Upper lobe of right lung (tissue), 1 donor: ENCODE results near the gene TSPAN15. TPM values are rescaled to one million over a fixed set of nuclear protein-coding genes. Genes with fewer than 3 reads are reported as not detected.

Experiments used
- ATAC-seq: fragments of 200-7000 bp; cut with Tn5 transposase; one replicate; pipeline ENCODE4 v1.9.1; 2020; ENCODE audit warnings: mild to moderate bottlenecking, moderate library complexity
- DNase-seq: peaks from one replicate; pipeline ENCODE4 v3.0.0-alpha.2; 2020
- H3K27ac ChIP-seq: fragments of 200-600 bp; one replicate; pipeline ENCODE4 v1.8.0; 2022
- H3K27me3 ChIP-seq: fragments of 200-600 bp; one replicate; pipeline ENCODE4 v1.8.0; 2022; ENCODE audit warnings: mild to moderate bottlenecking
- H3K36me3 ChIP-seq: fragments of 200-600 bp; one replicate; pipeline ENCODE4 v1.8.0; 2022
- H3K4me1 ChIP-seq: fragments of 200-600 bp; one replicate; pipeline ENCODE4 v1.8.0; 2022
- H3K4me3 ChIP-seq: fragments of 200-600 bp; one replicate; pipeline ENCODE4 v1.8.0; 2022; ENCODE audit warnings: mild to moderate bottlenecking
- H3K9me3 ChIP-seq: fragments of 200-600 bp; one replicate; pipeline ENCODE4 v1.8.0; 2022
- intact Hi-C: fragments of 100-400 bp; cut with DNase I; formaldehyde crosslinking; loops from one replicate; pipeline ENCODE4 v1.11.0; 2022
- total RNA-seq: library from RNA; stranded (reverse); fragmentation: NEBNext Ultra II Directional; extraction: Animal tissue kit (Norgen Biotek cat#: 25700); gene quantifications from one replicate; pipeline ENCODE4 v1.2.1, GENCODE V29; 2021
- TF ChIP-seq, protein P1 (sequence below): fragments of 200-600 bp; IDR thresholded peaks from one replicate; pipeline ENCODE4 v1.8.0; 2022; ENCODE audit warnings: antibody characterized with exemption
- donor health status: DM: no; HTN: yes; CAD: no; lungs with severe emphysema.

TSPAN15 gene
- total RNA-seq, 1 donor from 2014 or later = 47.3 TPM

DNA sequence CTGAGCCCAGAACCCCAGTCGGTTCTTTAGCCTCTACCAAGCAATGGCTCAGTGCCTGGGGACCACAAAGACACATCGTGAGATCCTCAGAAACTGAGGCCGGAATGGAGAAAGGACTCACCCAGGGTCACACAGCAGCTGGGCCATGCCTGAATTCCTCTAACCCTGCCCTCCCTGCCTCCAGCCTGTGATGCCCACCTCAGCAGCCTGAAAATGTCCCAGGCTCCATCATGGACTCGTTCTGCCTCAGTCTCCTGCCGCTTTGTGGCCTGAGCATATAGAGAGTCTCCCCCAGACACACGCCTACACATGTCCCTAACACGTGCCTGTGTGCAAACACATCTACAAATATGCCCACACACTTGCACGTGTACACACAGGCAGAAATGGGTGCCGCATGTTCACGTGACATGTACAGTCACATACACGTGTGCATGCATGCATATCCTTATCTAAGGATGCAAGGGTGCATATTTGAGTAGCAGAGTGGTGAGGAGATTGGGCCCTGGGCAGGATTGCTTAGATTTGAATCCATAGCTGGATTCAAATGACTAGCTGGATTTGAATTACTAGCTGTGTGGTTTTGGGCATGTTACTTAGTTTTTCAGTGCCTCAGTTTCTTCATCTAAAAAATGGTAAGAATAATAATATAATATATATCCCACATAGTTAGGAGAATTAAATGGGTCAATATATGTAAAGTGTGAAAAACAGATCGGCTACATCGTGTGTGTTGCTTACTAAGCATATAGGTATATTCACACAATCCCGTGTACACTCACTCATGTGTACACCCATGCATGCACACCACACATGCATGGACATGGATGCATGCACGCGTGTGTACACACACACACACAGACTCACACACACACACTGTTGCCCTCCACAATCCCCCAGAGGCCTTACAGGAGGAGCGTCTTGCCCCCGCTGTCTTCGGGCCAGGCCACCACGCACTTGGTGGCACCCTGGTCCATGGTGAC is 36.9 kb upstream of the TSPAN15 start:
- peaks cover under 1% of the 10 kb centered on the region for H3K4me1 ChIP-seq
- DNase-seq = no peak
- no peaks in the 10 kb centered on the region for H3K27me3 ChIP-seq
- no peak overlapping the region for H3K27ac ChIP-seq
- no peaks in the 10 kb centered on the region for H3K9me3 ChIP-seq
- no peak for ATAC-seq
- no peaks in the 10 kb centered on the region for H3K36me3 ChIP-seq
- H3K4me3 ChIP-seq = no peak overlapping the region
- intact Hi-C loops = no loop called here
- TF ChIP-seq, protein P1, sequence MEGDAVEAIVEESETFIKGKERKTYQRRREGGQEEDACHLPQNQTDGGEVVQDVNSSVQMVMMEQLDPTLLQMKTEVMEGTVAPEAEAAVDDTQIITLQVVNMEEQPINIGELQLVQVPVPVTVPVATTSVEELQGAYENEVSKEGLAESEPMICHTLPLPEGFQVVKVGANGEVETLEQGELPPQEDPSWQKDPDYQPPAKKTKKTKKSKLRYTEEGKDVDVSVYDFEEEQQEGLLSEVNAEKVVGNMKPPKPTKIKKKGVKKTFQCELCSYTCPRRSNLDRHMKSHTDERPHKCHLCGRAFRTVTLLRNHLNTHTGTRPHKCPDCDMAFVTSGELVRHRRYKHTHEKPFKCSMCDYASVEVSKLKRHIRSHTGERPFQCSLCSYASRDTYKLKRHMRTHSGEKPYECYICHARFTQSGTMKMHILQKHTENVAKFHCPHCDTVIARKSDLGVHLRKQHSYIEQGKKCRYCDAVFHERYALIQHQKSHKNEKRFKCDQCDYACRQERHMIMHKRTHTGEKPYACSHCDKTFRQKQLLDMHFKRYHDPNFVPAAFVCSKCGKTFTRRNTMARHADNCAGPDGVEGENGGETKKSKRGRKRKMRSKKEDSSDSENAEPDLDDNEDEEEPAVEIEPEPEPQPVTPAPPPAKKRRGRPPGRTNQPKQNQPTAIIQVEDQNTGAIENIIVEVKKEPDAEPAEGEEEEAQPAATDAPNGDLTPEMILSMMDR = no peak

DNA sequence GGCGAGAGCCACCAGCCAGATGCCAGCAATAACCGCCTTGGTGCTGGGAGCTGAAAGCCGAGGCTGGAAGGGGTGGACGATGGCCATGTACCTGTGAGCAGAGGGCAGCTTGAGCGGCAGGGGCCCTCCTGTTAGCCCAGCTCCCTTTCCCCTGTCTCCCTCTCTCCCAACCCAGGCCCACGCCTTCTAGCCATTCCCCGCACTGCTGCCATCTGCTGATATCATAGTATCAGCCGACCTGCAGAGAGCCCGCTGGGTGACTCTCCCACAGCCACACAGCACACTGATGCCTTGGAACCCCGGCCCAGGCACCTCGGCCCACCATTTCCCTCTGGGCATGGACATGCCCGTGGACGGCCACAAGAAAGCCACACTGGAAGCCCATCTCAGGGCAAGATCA is 36.2 kb upstream of the TSPAN15 start:
- Histone ChIP-seq H3K4me3 (no peak overlapping the region), H3K9me3 (no peaks in the 10 kb centered on the region), H3K4me1 (no peaks in the 10 kb centered on the region), H3K27me3 (no peaks in the 10 kb centered on the region), H3K36me3 (no peaks in the 10 kb centered on the region), H3K27ac (no peak overlapping the region)
- intact Hi-C loops = no loop called here
- ATAC-seq = no peak
- TF ChIP-seq, protein P1 = no peak
- DNase-seq = no peak

DNA sequence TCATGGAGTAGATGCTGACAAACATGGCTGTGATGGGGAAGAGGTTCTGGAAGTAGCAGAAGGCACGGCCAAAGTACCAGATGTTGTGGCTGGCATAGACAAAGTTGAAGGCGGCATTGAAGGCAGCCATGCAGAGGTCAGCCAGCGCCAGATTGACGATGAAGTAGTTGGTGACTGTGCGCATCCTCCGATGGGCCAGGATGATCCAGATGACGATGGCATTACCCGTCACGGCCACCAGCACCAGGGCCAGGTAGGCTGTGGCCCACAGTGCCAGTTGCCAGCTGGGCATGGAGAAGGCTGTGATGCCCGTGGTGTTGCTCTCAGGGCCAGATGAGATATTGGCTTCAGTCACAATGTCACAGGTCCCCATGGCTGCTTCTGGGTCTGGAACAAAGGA is 35.3 kb upstream of the TSPAN15 start:
- no peaks in the 10 kb centered on the region for H3K4me1 ChIP-seq
- no peak overlapping the region for H3K4me3 ChIP-seq
- H3K9me3 ChIP-seq = no peaks in the 10 kb centered on the region
- TF ChIP-seq, protein P1 = no peak
- ATAC-seq = no peak
- H3K27me3 ChIP-seq = no peaks in the 10 kb centered on the region
- H3K36me3 ChIP-seq = no peaks in the 10 kb centered on the region
- no peak overlapping the region for H3K27ac ChIP-seq
- DNase-seq = no peak
- intact Hi-C loops = no loop called here

DNA sequence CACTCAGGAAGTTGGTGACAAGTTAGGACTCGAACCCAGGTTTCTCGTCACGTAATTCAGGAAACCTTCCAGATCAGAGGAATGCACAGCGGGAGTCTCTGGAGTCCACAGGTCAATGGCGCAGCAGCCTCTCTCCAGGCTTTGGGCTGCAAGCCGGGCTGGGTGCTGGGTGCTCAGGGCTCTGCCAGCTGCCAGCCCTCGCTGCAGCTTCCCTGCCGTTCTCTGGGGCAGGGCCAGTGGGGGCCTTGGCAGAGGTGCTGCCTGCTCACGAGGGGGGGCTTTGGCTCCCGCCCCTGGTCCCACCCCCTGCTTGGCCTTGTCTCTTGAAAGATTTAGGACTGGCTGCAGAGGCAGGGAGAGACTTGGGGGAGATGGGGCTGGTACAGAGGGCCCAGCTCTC is 34.6 kb upstream of the TSPAN15 start, which contains the start of gene TACR2:
TACR2 (minus strand) TSS at position 224 of the 400 bp plus-strand sequence. CDS start 595 bp downstream, outside the sequence.
- Histone ChIP-seq H3K4me3 (no peak within 1 kb of the TSS), H3K27me3 (no peaks in the 10 kb centered on the region), H3K36me3 (no peaks in the 10 kb centered on the region), H3K4me1 (no peaks in the 10 kb centered on the region), H3K27ac (no peak within 1 kb of the TSS), H3K9me3 (no peaks in the 10 kb centered on the region)
- intact Hi-C loops = no loop called here
- TF ChIP-seq, protein P1 = no peak
- DNase-seq (no peak), ATAC-seq (no peak)

DNA sequence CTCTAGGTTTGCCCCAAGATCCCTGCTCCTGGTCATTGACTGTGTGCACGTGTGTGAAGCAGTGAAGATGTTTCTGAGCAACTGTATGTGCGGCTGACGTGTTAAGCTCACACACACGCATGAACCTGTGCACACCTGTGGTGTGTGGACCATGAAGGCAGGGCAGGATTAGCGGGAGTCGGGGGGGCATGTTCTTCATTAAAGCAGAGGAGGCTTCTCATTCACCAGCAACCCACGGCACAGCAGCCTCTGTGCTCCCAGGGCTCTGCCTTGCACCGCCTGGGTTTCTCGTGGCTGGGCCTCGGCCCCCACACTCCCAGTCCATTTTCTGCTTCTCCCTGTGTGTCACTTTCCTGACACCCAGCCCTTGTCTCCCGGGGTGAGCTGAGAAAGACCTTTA is 33.7 kb upstream of the TSPAN15 start:
- TF ChIP-seq, protein P1 = no peak
- intact Hi-C loops = no loop called here
- DNase-seq = no peak
- H3K9me3 ChIP-seq = no peaks in the 10 kb centered on the region
- H3K4me3 ChIP-seq = no peak overlapping the region
- no peaks in the 10 kb centered on the region for H3K4me1 ChIP-seq
- ATAC-seq = no peak
- no peaks in the 10 kb centered on the region for H3K27me3 ChIP-seq
- no peak overlapping the region for H3K27ac ChIP-seq
- H3K36me3 ChIP-seq = no peaks in the 10 kb centered on the region
